K562 (cell line): Measurements from ENCODE around the gene SLC18B1.

Source experiments
- CTCF ChIP-seq, 3 experiments: IDR thresholded peaks in 2 of 3; conservative IDR thresholded peaks in 1 of 3; 2 replicates each; pipeline ENCODE4 v1.5.1; 2011 to 2012; ENCODE audit warnings: low read length in 3 of 3, mild to moderate bottlenecking in 3 of 3, control low read depth in 2 of 3, improper control_type of control experiment in 1 of 3, inconsistent platforms in 1 of 3, low read depth in 1 of 3, mixed read lengths in 1 of 3, moderate library complexity in 1 of 3; ENCODE audit not compliant: insufficient read depth in 2 of 3
- MAFF ChIP-seq: IDR thresholded peaks from 2 replicates; pipeline ENCODE4 v1.6.1; 2012; ENCODE audit warnings: low read length, improper control_type of control experiment
- NFXL1 ChIP-seq: fragments of 450-650 bp; formaldehyde crosslinking; IDR thresholded peaks from 2 replicates; pipeline ENCODE4 v1.4.0; 2021; ENCODE audit warnings: mild to moderate bottlenecking
- NR2C1 ChIP-seq, 2 experiments: fragments of 450-650 bp; IDR thresholded peaks; 2 replicates each; pipeline ENCODE4 v1.6.1; 2017; ENCODE audit warnings: mild to moderate bottlenecking in 2 of 2, antibody characterized with exemption in 1 of 2, inconsistent platforms in 1 of 2, missing compliant biosample characterization in 1 of 2, missing genetic modification characterization in 1 of 2
- PCBP2 ChIP-seq: fragments of 200-400 bp; formaldehyde crosslinking; IDR thresholded peaks from 2 replicates; pipeline ENCODE4 v1.6.1; 2018; ENCODE audit warnings: low read length, low read depth, mild to moderate bottlenecking, moderate library complexity; ENCODE audit not compliant: poor library complexity, severe bottlenecking
- POLR2A ChIP-seq: fragments of 450-650 bp; conservative IDR thresholded peaks from 2 replicates; pipeline ENCODE4 v1.6.1; 2016
- RFX5 ChIP-seq: IDR thresholded peaks from 2 replicates; pipeline ENCODE4 v1.6.1; 2011; ENCODE audit warnings: low read depth, mild to moderate bottlenecking, improper control_type of control experiment, low read length
- ZFPM2 ChIP-seq: fragments of 250-450 bp; sonication (Bioruptor Pico); IDR thresholded peaks from 2 replicates; pipeline ENCODE4 v1.5.1; 2022; ENCODE audit warnings: mild to moderate bottlenecking
- ZNF436 ChIP-seq: fragments of 250-450, 450-650 bp; sonication (Bioruptor Pico); formaldehyde crosslinking; IDR thresholded peaks from 2 replicates; pipeline ENCODE4 v1.7.0; 2020; ENCODE audit warnings: mild to moderate bottlenecking
- ZNF707 ChIP-seq: fragments of 250-450 bp; sonication (Bioruptor Pico); conservative IDR thresholded peaks from 2 replicates; pipeline ENCODE4 v1.8.0; 2022; ENCODE audit warnings: inconsistent platforms, mild to moderate bottlenecking, moderate library complexity
- TF ChIP-seq, protein P1 (sequence below): fragments of 250-450 bp; sonication (Bioruptor Pico); IDR thresholded peaks from 2 replicates; pipeline ENCODE4 v1.4.0; 2020
- TF ChIP-seq, protein P2 (sequence below), 2 experiments: fragments of 450-650 bp; IDR thresholded peaks; 2 replicates each; pipeline ENCODE4 v1.6.1; 2016; ENCODE audit warnings: mild to moderate bottlenecking in 2 of 2, borderline replicate concordance in 1 of 2, low read depth in 1 of 2, moderate library complexity in 1 of 2

DNA sequence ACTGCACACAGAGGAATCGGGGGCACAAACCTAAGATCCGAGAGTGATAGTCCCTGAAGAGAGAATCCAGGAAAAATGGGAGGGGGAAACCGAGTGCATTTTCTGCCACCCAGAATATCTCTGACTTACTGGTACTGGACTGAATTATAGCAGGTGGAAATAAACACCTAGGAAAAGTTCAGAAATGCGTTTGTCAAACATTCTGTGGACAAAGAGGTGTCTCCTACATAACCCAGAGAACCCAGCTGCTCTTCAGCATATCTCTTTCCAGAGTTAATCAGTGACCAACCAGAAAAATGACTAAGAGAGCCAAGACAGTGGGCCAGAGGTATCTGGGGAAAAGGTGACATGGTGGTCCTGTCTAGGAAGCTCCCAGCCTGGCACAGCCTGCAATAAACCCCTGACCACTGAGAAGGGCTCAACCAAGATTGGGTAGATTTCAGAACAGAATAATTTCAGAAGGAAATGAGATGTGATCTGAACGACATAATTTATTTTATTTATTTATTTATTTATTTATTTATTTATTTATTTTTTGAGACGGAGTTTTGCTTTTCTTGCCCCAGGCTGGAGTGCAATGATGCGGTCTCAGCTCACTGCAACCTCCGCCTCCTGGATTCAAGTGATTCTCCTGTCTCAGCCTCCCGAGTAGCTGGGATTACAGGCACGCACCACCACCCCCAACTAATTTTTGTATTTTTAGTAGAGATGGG lies 78.5 kb downstream of the SLC18B1 start:
- no peak for TF ChIP-seq RFX5
- no peak for TF ChIP-seq NFXL1 (CRISPR knock-in tag)
- no peak for TF ChIP-seq NR2C1 (IDR thresholded peaks at IDR 0.05)
- TF ChIP-seq NR2C1 (tag; IDR thresholded peaks at IDR 0.05): no peak
- TF ChIP-seq POLR2A: no peak
- no peak for TF ChIP-seq MAFF
- TF ChIP-seq PCBP2: no peak
- no peak for TF ChIP-seq ZNF436
- TF ChIP-seq, protein P1, sequence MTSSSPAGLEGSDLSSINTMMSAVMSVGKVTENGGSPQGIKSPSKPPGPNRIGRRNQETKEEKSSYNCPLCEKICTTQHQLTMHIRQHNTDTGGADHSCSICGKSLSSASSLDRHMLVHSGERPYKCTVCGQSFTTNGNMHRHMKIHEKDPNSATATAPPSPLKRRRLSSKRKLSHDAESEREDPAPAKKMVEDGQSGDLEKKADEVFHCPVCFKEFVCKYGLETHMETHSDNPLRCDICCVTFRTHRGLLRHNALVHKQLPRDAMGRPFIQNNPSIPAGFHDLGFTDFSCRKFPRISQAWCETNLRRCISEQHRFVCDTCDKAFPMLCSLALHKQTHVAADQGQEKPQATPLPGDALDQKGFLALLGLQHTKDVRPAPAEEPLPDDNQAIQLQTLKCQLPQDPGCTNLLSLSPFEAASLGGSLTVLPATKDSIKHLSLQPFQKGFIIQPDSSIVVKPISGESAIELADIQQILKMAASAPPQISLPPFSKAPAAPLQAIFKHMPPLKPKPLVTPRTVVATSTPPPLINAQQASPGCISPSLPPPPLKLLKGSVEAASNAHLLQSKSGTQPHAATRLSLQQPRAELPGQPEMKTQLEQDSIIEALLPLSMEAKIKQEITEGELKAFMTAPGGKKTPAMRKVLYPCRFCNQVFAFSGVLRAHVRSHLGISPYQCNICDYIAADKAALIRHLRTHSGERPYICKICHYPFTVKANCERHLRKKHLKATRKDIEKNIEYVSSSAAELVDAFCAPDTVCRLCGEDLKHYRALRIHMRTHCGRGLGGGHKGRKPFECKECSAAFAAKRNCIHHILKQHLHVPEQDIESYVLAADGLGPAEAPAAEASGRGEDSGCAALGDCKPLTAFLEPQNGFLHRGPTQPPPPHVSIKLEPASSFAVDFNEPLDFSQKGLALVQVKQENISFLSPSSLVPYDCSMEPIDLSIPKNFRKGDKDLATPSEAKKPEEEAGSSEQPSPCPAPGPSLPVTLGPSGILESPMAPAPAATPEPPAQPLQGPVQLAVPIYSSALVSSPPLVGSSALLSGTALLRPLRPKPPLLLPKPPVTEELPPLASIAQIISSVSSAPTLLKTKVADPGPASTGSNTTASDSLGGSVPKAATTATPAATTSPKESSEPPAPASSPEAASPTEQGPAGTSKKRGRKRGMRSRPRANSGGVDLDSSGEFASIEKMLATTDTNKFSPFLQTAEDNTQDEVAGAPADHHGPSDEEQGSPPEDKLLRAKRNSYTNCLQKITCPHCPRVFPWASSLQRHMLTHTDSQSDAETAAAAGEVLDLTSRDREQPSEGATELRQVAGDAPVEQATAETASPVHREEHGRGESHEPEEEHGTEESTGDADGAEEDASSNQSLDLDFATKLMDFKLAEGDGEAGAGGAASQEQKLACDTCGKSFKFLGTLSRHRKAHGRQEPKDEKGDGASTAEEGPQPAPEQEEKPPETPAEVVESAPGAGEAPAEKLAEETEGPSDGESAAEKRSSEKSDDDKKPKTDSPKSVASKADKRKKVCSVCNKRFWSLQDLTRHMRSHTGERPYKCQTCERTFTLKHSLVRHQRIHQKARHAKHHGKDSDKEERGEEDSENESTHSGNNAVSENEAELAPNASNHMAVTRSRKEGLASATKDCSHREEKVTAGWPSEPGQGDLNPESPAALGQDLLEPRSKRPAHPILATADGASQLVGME (CRISPR knock-in tag): no peak
- TF ChIP-seq, protein P2, sequence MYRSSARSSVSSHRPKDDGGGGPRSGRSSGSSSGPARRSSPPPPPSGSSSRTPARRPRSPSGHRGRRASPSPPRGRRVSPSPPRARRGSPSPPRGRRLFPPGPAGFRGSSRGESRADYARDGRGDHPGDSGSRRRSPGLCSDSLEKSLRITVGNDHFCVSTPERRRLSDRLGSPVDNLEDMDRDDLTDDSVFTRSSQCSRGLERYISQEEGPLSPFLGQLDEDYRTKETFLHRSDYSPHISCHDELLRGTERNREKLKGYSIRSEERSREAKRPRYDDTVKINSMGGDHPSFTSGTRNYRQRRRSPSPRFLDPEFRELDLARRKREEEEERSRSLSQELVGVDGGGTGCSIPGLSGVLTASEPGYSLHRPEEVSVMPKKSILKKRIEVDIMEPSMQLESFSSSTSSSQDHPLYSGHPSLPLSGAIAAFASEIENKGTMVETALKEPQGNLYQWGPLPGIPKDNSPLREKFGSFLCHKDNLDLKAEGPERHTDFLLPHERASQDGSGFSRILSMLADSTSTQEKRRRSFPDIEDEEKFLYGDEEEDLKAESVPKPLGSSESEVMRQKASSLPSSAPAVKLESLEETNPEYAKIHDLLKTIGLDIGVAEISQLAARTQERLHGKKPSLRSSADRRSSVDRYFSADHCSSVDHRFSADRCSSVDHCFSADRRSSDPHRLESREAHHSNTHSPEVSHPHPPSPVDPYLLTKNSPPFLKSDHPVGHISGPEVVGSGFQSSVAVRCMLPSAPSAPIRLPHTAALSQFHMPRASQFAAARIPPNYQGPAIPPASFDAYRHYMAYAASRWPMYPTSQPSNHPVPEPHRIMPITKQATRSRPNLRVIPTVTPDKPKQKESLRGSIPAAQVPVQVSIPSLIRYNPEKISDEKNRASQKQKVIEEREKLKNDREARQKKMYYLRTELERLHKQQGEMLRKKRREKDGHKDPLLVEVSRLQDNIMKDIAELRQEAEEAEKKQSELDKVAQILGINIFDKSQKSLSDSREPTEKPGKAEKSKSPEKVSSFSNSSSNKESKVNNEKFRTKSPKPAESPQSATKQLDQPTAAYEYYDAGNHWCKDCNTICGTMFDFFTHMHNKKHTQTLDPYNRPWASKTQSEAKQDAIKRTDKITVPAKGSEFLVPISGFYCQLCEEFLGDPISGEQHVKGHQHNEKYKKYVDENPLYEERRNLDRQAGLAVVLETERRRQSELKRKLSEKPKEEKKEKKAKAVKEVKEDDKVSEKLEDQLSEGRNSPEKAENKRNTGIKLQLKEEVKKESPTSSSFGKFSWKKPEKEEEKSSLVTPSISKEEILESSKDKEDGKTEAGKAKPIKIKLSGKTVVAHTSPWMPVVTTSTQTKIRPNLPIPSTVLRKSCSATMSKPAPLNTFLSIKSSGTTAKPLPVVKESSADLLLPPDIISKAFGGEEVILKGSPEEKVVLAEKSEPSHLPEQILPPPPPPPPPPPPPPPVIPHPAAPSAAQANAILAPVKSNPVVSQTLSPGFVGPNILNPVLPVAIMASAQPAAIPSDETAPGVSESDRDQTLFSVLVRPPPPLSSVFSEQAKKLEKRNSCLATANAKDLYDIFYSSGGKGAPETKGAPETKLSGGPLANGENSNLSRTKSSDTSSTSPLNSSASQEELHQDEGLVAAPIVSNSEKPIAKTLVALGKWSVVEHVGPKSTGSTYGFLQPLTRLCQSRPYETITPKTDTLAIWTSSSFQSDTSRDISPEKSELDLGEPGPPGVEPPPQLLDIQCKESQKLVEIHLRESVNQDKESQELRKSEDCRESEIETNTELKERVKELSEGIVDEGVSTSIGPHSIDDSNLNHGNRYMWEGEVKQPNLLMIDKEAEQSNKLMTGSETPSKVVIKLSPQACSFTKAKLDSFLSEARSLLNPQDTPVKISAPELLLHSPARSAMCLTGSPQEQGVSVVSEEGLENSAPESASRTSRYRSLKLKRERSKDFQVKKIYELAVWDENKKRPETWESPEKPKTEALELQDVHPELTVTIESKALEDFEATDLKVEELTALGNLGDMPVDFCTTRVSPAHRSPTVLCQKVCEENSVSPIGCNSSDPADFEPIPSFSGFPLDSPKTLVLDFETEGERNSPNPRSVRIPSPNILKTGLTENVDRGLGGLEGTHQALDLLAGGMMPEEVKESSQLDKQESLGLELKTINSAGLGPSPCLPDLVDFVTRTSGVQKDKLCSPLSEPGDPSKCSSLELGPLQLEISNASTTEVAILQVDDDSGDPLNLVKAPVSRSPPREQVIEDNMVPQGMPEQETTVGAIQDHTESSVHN (IDR thresholded peaks at IDR 0.05; ENCODE audit: borderline replicate concordance in 1 of 2, low read depth in 1 of 2): no peak
- TF ChIP-seq ZNF707: no peak
- no peak for TF ChIP-seq CTCF (IDR thresholded peaks at IDR 0.05 in 2 of 3, conservative IDR thresholded peaks at IDR 0.05 in 1 of 3; ENCODE audit: insufficient read depth in 2 of 3, low read depth in 1 of 3, low read length in 3 of 3)
- no peak for TF ChIP-seq ZFPM2
